ENCODE measurements around the gene HRG. TPM values are rescaled to one million over a fixed set of nuclear protein-coding genes. Genes with fewer than 3 reads are reported as not detected.

Gene HRG
- polyA plus RNA-seq, 1 experiment, result not detected

GRCh38 chr3:186648851-186649250 is 17.0 kb upstream of the HRG start:
- TF ChIP-seq, protein P1, sequence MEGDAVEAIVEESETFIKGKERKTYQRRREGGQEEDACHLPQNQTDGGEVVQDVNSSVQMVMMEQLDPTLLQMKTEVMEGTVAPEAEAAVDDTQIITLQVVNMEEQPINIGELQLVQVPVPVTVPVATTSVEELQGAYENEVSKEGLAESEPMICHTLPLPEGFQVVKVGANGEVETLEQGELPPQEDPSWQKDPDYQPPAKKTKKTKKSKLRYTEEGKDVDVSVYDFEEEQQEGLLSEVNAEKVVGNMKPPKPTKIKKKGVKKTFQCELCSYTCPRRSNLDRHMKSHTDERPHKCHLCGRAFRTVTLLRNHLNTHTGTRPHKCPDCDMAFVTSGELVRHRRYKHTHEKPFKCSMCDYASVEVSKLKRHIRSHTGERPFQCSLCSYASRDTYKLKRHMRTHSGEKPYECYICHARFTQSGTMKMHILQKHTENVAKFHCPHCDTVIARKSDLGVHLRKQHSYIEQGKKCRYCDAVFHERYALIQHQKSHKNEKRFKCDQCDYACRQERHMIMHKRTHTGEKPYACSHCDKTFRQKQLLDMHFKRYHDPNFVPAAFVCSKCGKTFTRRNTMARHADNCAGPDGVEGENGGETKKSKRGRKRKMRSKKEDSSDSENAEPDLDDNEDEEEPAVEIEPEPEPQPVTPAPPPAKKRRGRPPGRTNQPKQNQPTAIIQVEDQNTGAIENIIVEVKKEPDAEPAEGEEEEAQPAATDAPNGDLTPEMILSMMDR (IDR thresholded peaks at IDR 0.05; ENCODE audit: low read depth, low read length), result no peak
- no peak for DNase-seq (ENCODE audit: low read depth, low spot score)
- Histone ChIP-seq H3K27me3 (ENCODE audit: control insufficient read depth, insufficient read depth, low read length) (peaks cover 7% of the 10 kb centered on the region), H3K27ac (ENCODE audit: low read depth, low read length) (no peak overlapping the region), H3K4me3 (ENCODE audit: low read depth, low read length) (no peak overlapping the region), H3K9me3 (ENCODE audit: control insufficient read depth, insufficient read depth, low read length) (no peaks in the 10 kb centered on the region)
- CTCF ChIA-PET, result no interaction called here
- POLR2A ChIA-PET, result no interaction called here

DNA sequence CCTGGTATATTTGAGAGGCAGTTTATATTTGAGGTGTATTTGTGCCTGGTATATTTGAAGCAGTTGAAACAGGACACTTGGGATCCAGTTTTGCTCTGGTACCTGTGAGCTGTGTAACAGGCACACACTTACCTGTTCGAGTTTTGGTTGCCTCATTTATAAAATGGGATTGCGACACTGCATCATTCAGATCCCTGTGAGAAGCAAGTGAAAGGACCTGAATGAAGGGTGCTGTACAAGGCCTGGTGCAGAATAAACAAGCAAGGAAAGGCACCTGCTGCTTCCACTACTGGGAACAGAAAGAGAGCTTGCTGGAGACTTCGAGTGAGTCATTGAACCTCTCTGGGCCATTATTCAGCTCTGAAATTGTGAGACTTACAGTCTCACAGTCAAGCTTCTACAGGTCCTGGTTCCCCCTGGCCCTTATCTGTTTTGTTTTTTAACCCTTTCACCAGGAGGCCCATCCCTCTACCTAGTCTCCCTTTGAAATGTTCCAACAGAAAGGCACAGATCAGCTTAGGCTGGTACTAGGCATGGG is 14.1 kb upstream of the HRG start:
- H3K27ac ChIP-seq (ENCODE audit: low read depth, low read length), result no peak overlapping the region
- H3K27me3 ChIP-seq (ENCODE audit: control insufficient read depth, insufficient read depth, low read length), result peaks cover 7% of the 10 kb centered on the region
- CTCF ChIA-PET, result no interaction called here

DNA sequence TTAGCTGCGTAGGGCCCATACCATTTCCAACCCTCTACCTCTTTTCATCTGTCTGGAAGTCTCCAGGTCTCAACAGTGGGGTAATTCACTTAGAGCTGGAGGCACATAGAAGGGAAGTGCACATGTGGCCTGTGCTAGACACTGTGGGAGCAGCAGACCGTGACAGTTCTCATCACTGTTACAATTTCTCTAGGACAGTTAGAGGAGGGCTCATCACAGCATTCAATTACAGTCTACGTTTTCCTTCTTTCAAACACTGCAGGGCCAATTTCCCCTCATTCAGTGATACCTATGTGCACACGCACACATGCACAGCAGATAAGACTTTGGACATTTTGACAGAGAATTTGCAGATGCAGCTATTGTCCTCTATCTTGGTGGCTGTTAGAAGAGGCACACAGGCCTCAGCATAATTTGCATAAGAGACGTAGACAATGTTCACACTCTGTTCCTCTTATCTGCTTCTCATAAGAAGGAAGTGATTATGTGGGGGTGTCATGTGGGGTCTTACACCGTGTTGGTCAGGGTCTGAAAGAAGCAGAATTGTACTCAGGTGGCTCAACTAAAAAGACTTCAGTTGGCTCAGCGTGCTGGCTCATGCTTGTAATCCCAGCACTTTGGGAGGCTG is 12.6 kb upstream of the HRG start:
- ChIA-PET CTCF (no interaction called here), POLR2A (no interaction called here)
- DNase-seq (ENCODE audit: low read depth, low spot score), result no peak
- TF ChIP-seq, protein P1 (IDR thresholded peaks at IDR 0.05; ENCODE audit: low read depth, low read length), result no peak
- peaks cover 7% of the 10 kb centered on the region for H3K27me3 ChIP-seq (ENCODE audit: control insufficient read depth, insufficient read depth, low read length)
- no peaks in the 10 kb centered on the region for H3K9me3 ChIP-seq (ENCODE audit: control insufficient read depth, insufficient read depth, low read length)
- H3K27ac ChIP-seq (ENCODE audit: low read depth, low read length), result no peak overlapping the region
- no peak overlapping the region for H3K4me3 ChIP-seq (ENCODE audit: low read depth, low read length)

More for the DNA sequence above, 14.1 kb upstream of the HRG start:
- TF ChIP-seq, protein P1 (IDR thresholded peaks at IDR 0.05; ENCODE audit: low read depth, low read length), result no peak
- Histone ChIP-seq H3K4me3 (ENCODE audit: low read depth, low read length) (no peak overlapping the region), H3K9me3 (ENCODE audit: control insufficient read depth, insufficient read depth, low read length) (no peaks in the 10 kb centered on the region)
- DNase-seq (ENCODE audit: low read depth, low spot score), result no peak
- POLR2A ChIA-PET, result no interaction called here

DNA sequence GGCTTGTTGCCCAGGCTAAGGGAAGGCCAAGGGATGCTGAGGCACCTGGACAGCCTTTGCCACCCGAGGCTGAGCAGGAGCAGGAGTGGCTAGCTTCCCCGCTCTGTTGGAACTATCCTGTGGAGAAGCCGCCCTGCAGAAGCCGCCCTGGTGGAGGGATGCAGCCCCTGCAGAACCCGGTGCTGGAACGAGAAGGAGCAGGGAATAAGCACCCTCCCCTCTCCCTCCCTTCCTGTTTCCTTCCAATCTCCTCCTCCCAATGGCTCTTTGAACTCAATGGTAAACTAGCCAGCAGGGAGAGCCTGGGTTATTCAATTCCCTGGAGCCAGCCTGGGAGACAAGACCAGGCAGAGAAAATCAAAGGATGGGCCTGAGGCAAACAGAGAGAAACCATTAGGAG is 11.8 kb upstream of the HRG start:
- TF ChIP-seq, protein P1 (IDR thresholded peaks at IDR 0.05; ENCODE audit: low read depth, low read length), result no peak
- Histone ChIP-seq H3K9me3 (ENCODE audit: control insufficient read depth, insufficient read depth, low read length) (no peaks in the 10 kb centered on the region), H3K27me3 (ENCODE audit: control insufficient read depth, insufficient read depth, low read length) (peaks cover 5% of the 10 kb centered on the region), H3K4me3 (ENCODE audit: low read depth, low read length) (no peak overlapping the region), H3K27ac (ENCODE audit: low read depth, low read length) (no peak overlapping the region)
- DNase-seq (ENCODE audit: low read depth, low spot score), result no peak
- ChIA-PET CTCF (no interaction called here), POLR2A (no interaction called here)

- POLR2A ChIA-PET, result no interaction called here
- H3K9me3 ChIP-seq (ENCODE audit: control insufficient read depth, insufficient read depth, low read length), result no peaks in the 10 kb centered on the region
- H3K27ac ChIP-seq (ENCODE audit: low read depth, low read length), result no peak overlapping the region
- H3K4me3 ChIP-seq (ENCODE audit: low read depth, low read length), result no peak overlapping the region
- H3K27me3 ChIP-seq (ENCODE audit: control insufficient read depth, insufficient read depth, low read length), result peaks cover 3% of the 10 kb centered on the region
- CTCF ChIA-PET, result no interaction called here
- DNase-seq (ENCODE audit: low read depth, low spot score), result no peak
- TF ChIP-seq, protein P1 (IDR thresholded peaks at IDR 0.05; ENCODE audit: low read depth, low read length), result no peak
These were observed 2.3 kb upstream of the HRG start for GRCh38 chr3:186663361-186664118.

All from AG04450 (cell line).